H9 (cell line): ENCODE measurements around the gene TRPM4. TPM values are rescaled to one million over a fixed set of nuclear protein-coding genes. Genes with fewer than 3 reads are reported as not detected.
"Not testable (repeated sequence)": the region's sequence is repeated elsewhere in the genome, so short reads cannot be mapped to it uniquely, and the experiment has no call there.

ENCODE experiments used
- DNase-seq: peaks from one replicate; pipeline ENCODE4 v3.0.0-alpha.2; 2017
- H2AFZ ChIP-seq: one replicate; pipeline ENCODE4 v1.6.1; 2013; ENCODE audit warnings: mild to moderate bottlenecking, low read length, control low read depth, moderate library complexity
- H2AK5ac ChIP-seq: 2 replicates; pipeline ENCODE4 v1.6.1; 2013; ENCODE audit warnings: low read length, control low read depth, mixed read lengths; ENCODE audit not compliant: insufficient read length
- H2BK120ac ChIP-seq: one replicate; pipeline ENCODE4 v1.6.1; 2013; ENCODE audit warnings: low read depth, mild to moderate bottlenecking, low read length, control low read depth, inconsistent platforms; ENCODE audit not compliant: poor library complexity, severe bottlenecking
- H2BK12ac ChIP-seq: 2 replicates; pipeline ENCODE4 v1.6.1; 2013; ENCODE audit warnings: low read length, control low read depth, mixed read lengths, low read depth; ENCODE audit not compliant: insufficient read length
- H2BK15ac ChIP-seq: 2 replicates; pipeline ENCODE4 v1.6.1; 2013; ENCODE audit warnings: low read depth, low read length, control low read depth
- H2BK20ac ChIP-seq: one replicate; pipeline ENCODE4 v1.6.1; 2013; ENCODE audit warnings: low read depth, mild to moderate bottlenecking, low read length, control low read depth, inconsistent platforms; ENCODE audit not compliant: poor library complexity, severe bottlenecking
- H2BK5ac ChIP-seq: 2 replicates; pipeline ENCODE4 v1.6.1; 2013; ENCODE audit warnings: low read length, control low read depth, mixed read lengths; ENCODE audit not compliant: insufficient read length
- H3K14ac ChIP-seq: 2 replicates; pipeline ENCODE4 v1.6.1; 2013; ENCODE audit warnings: low read length, control low read depth; ENCODE audit not compliant: insufficient read depth
- H3K18ac ChIP-seq: 2 replicates; pipeline ENCODE4 v1.6.1; 2013; ENCODE audit warnings: low read depth, mild to moderate bottlenecking, mixed read lengths, low read length, control low read depth; ENCODE audit not compliant: insufficient read length
- H3K23ac ChIP-seq: 2 replicates; pipeline ENCODE4 v1.6.1; 2013; ENCODE audit warnings: low read length, control low read depth, mixed read lengths, low read depth; ENCODE audit not compliant: insufficient read length
- H3K23me2 ChIP-seq: 2 replicates; pipeline ENCODE4 v1.6.1; 2013; ENCODE audit warnings: low read depth, mild to moderate bottlenecking, mixed read lengths, low read length, control low read depth; ENCODE audit not compliant: insufficient read length, poor library complexity, severe bottlenecking
- H3K27ac ChIP-seq: 2 replicates; pipeline ENCODE4 v1.5.1; 2013; ENCODE audit warnings: low read length, control low read depth, mixed read lengths, low read depth; ENCODE audit not compliant: insufficient read length
- H3K27me3 ChIP-seq: 2 replicates; pipeline ENCODE4 v1.6.1; 2013; ENCODE audit warnings: low read length, control low read depth, inconsistent platforms; ENCODE audit not compliant: insufficient read depth
- H3K4ac ChIP-seq: 2 replicates; pipeline ENCODE4 v1.6.1; 2013; ENCODE audit warnings: low read depth, mild to moderate bottlenecking, control low read depth, inconsistent platforms, low read length, moderate library complexity
- H3K4me1 ChIP-seq: 2 replicates; pipeline ENCODE4 v1.6.1; 2013; ENCODE audit warnings: low read length, control low read depth, inconsistent platforms; ENCODE audit not compliant: insufficient read depth
- H3K4me2 ChIP-seq: 2 replicates; pipeline ENCODE4 v1.6.1; 2013; ENCODE audit warnings: low read length, control low read depth, mixed read lengths; ENCODE audit not compliant: insufficient read length, insufficient read depth
- H3K56ac ChIP-seq: 2 replicates; pipeline ENCODE4 v1.6.1; 2013; ENCODE audit warnings: low read depth, mild to moderate bottlenecking, mixed read lengths, low read length, control low read depth; ENCODE audit not compliant: insufficient read length
- H3K79me1 ChIP-seq: 2 replicates; pipeline ENCODE4 v1.6.1; 2013; ENCODE audit warnings: low read depth, mild to moderate bottlenecking, moderate library complexity, low read length, control low read depth, inconsistent platforms; ENCODE audit not compliant: insufficient read depth, poor library complexity, severe bottlenecking
- H3K79me2 ChIP-seq: 2 replicates; pipeline ENCODE4 v1.6.1; 2013; ENCODE audit warnings: low read length, control low read depth, inconsistent platforms; ENCODE audit not compliant: insufficient read depth
- H3K9ac ChIP-seq: 2 replicates; pipeline ENCODE4 v1.6.1; 2013; ENCODE audit warnings: low read length, control low read depth, mixed read lengths; ENCODE audit not compliant: insufficient read length; ENCODE audit errors: extremely low read depth
- H3K9me3 ChIP-seq: one replicate; pipeline ENCODE4 v1.6.1; 2013; ENCODE audit warnings: low read depth, low read length, inconsistent platforms; ENCODE audit not compliant: control insufficient read depth
- H3T11ph ChIP-seq: one replicate; pipeline ENCODE4 v1.6.1; 2013; ENCODE audit warnings: mild to moderate bottlenecking, low read length, control low read depth, inconsistent platforms
- H4K20me1 ChIP-seq: one replicate; pipeline ENCODE4 v1.6.1; 2013; ENCODE audit not compliant: control insufficient read depth, insufficient read length, insufficient read depth
- H4K5ac ChIP-seq: 2 replicates; pipeline ENCODE4 v1.6.1; 2013; ENCODE audit warnings: low read depth, mild to moderate bottlenecking, mixed read lengths, low read length, control low read depth; ENCODE audit not compliant: insufficient read length
- H4K8ac ChIP-seq: replicated peaks from 2 replicates; pipeline ENCODE4 v1.6.1; 2013; ENCODE audit warnings: low read length, control low read depth, mixed read lengths, low read depth; ENCODE audit not compliant: insufficient read length
- H4K91ac ChIP-seq: 2 replicates; pipeline ENCODE4 v1.6.1; 2013; ENCODE audit warnings: low read depth, mild to moderate bottlenecking, moderate library complexity, mixed read lengths, low read length, control low read depth; ENCODE audit not compliant: insufficient read length
- H3K27ac Mint-ChIP-seq, 3 experiments: 2 replicates in 2 of 3; 3 replicates in 1 of 3; pipeline ENCODE4 v1.8.0; 2020 to 2021; ENCODE audit warnings: mixed read lengths in 3 of 3, mild to moderate bottlenecking in 1 of 3, moderate library complexity in 1 of 3
- H3K27me3 Mint-ChIP-seq: 2 replicates; pipeline ENCODE4 v1.8.0; 2021; ENCODE audit warnings: low read depth, mild to moderate bottlenecking, moderate library complexity, mixed read lengths
- H3K36me3 Mint-ChIP-seq, 3 experiments: 2 replicates in 2 of 3; 3 replicates in 1 of 3; pipeline ENCODE4 v1.8.0; 2020 to 2021; ENCODE audit warnings: low read depth in 3 of 3, mixed read lengths in 3 of 3; ENCODE audit not compliant: insufficient read depth in 1 of 3
- H3K4me1 Mint-ChIP-seq, 2 experiments: 2 replicates each; pipeline ENCODE4 v1.8.0; 2020; ENCODE audit warnings: mixed read lengths in 2 of 2
- H3K4me3 Mint-ChIP-seq, 2 experiments: 2 replicates in 1 of 2; 3 replicates in 1 of 2; pipeline ENCODE4 v1.8.0; 2020 to 2021; ENCODE audit warnings: mild to moderate bottlenecking in 2 of 2, mixed read lengths in 2 of 2, moderate library complexity in 1 of 2
- H3K9me3 Mint-ChIP-seq, 2 experiments: 2 replicates in 1 of 2; 3 replicates in 1 of 2; pipeline ENCODE4 v1.8.0; 2020; ENCODE audit warnings: mild to moderate bottlenecking in 2 of 2, mixed read lengths in 2 of 2, moderate library complexity in 1 of 2
- WGBS: extraction: QIAGEN DNeasy Blood & Tissue Kit; methylation state at CpG from one replicate; pipeline ENCODE4 v1.1.7; 2013; ENCODE audit warnings: missing lambda C conversion rate, low lambda C conversion rate, mixed read lengths; ENCODE audit not compliant: insufficient read length; ENCODE audit errors: extremely low coverage; 5-methylcytosine and 5-hydroxymethylcytosine counted together
- total RNA-seq: library from RNA; stranded (reverse); gene quantifications from 2 replicates; pipeline ENCODE4 v1.2.1, GENCODE V29; 2021
- TF ChIP-seq, protein P1 (sequence below): fragments of 200-600 bp; sonication (generic); conservative IDR thresholded peaks from 3 replicates; pipeline ENCODE4 v1.8.0; 2021; ENCODE audit warnings: antibody characterized with exemption, mild to moderate bottlenecking

Gene TRPM4
- total RNA-seq, 1 experiment from 2014 or later = 6.9 TPM

DNA sequence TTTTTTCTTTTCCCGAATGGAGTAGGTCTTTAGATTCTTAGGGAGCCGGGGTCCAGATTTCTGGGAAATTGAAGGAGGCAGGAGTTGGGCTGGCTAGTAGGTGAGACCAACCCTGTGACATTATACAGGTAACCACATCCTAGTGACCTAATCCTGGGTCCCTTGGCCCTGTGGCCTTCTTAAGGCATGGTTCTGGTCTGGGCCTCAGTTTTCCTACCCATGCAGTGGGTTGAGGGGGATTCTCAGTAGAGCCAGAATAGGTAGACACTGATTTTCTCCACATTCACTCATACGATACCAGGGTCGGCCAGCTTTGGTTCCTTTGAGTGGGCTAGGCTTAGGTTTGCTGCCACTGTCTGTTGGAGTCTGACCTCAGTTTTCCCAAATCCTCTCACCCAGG, 31.0 kb upstream of the TRPM4 start:
- TF ChIP-seq, protein P1, sequence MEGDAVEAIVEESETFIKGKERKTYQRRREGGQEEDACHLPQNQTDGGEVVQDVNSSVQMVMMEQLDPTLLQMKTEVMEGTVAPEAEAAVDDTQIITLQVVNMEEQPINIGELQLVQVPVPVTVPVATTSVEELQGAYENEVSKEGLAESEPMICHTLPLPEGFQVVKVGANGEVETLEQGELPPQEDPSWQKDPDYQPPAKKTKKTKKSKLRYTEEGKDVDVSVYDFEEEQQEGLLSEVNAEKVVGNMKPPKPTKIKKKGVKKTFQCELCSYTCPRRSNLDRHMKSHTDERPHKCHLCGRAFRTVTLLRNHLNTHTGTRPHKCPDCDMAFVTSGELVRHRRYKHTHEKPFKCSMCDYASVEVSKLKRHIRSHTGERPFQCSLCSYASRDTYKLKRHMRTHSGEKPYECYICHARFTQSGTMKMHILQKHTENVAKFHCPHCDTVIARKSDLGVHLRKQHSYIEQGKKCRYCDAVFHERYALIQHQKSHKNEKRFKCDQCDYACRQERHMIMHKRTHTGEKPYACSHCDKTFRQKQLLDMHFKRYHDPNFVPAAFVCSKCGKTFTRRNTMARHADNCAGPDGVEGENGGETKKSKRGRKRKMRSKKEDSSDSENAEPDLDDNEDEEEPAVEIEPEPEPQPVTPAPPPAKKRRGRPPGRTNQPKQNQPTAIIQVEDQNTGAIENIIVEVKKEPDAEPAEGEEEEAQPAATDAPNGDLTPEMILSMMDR = no peak
- H3T11ph ChIP-seq = no peak overlapping the region

DNA sequence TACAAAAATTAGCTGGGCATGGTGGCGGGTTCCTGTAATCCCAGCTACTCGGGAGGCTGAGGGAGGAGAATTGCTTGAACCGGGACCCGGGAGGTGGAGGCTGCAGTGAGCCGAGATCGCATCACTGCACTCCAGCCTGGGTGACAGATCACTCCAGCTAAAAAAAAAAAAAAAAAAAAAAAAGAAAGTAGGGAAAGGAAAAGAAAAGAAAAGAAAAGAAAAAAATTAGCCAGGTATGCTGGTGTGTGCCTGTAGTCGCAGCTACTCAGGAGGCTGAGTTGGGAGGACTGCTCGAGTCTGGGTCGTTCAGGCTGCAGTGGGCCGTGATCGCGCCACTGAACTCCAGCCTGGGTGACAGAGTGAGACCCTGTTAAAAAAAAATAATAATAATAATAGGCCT, 30.4 kb upstream of the TRPM4 start:
- not testable (repeated sequence) for H3K9me3 Mint-ChIP-seq, H2BK120ac ChIP-seq, H4K5ac ChIP-seq, H2BK20ac ChIP-seq, H3K79me1 ChIP-seq, H3K4ac ChIP-seq, H3K27ac ChIP-seq, H2BK12ac ChIP-seq, H3K23ac ChIP-seq, DNase-seq, H3K27me3 ChIP-seq, H3K79me2 ChIP-seq, H4K20me1 ChIP-seq, H4K8ac ChIP-seq, H3K23me2 ChIP-seq, H3K9me3 ChIP-seq, H2BK5ac ChIP-seq, H3K14ac ChIP-seq, H2AK5ac ChIP-seq, H2BK15ac ChIP-seq, H2AFZ ChIP-seq, H3K56ac ChIP-seq, H3T11ph ChIP-seq, H4K91ac ChIP-seq, H3K27ac Mint-ChIP-seq, H3K18ac ChIP-seq, H3K4me1 ChIP-seq, H3K9ac ChIP-seq
- peaks cover 18 to 29% of the 10 kb centered on the region in 2 experiments for H3K4me1 Mint-ChIP-seq
- peaks cover 6 to 13% (median 7%) of the 10 kb centered on the region in 3 experiments; a peak in 5 of 7 replicates for H3K36me3 Mint-ChIP-seq
- H3K4me3 Mint-ChIP-seq = peak overlapping the region in 1 of 2 experiments; percentile 92; a peak in 2 of 5 replicates
- peaks cover 14% of the 10 kb centered on the region for H3K27me3 Mint-ChIP-seq
- peak overlapping the region; percentile 67 for H3K4me2 ChIP-seq
- no CpG with 5 or more reads among the region's 12 CpGs for WGBS

More for the DNA sequence above, 31.0 kb upstream of the TRPM4 start:
- no peak overlapping the region for H3K14ac ChIP-seq
- H3K23me2 ChIP-seq = peaks cover 8% of the 10 kb centered on the region
- H4K20me1 ChIP-seq = no peaks in the 10 kb centered on the region
- no peak for DNase-seq
- no peak overlapping the region for H3K56ac ChIP-seq
- H3K9me3 ChIP-seq = no peaks in the 10 kb centered on the region
- H3K79me1 ChIP-seq = no peaks in the 10 kb centered on the region
- H2AK5ac ChIP-seq = no peak overlapping the region
- H3K4me3 Mint-ChIP-seq = no peak overlapping the region
- no peak overlapping the region for H3K18ac ChIP-seq
- no peak overlapping the region for H4K5ac ChIP-seq
- no peak overlapping the region for H3K4me2 ChIP-seq
- no CpG with 5 or more reads among the region's 4 CpGs for WGBS
- no peaks in the 10 kb centered on the region for H3K27me3 ChIP-seq
- H2BK20ac ChIP-seq = no peak overlapping the region
- no peak overlapping the region for H2BK120ac ChIP-seq
- peaks cover 18 to 29% of the 10 kb centered on the region in 2 experiments for H3K4me1 Mint-ChIP-seq
- H2AFZ ChIP-seq = no peak overlapping the region
- no peaks in the 10 kb centered on the region for H3K9me3 Mint-ChIP-seq
- H3K9ac ChIP-seq = no peak overlapping the region
- H3K27me3 Mint-ChIP-seq = peaks cover 19% of the 10 kb centered on the region
- H3K27ac Mint-ChIP-seq = no peak overlapping the region
- H3K79me2 ChIP-seq = no peaks in the 10 kb centered on the region
- no peak overlapping the region for H4K8ac ChIP-seq
- H3K4me1 ChIP-seq = peaks cover 4% of the 10 kb centered on the region; the same call in 1 of the 2 replicates
- H3K27ac ChIP-seq = no peak overlapping the region
- no peak overlapping the region for H4K91ac ChIP-seq
- H2BK5ac ChIP-seq = no peak overlapping the region
- no peak overlapping the region for H3K23ac ChIP-seq
- H3K36me3 Mint-ChIP-seq = peaks cover 6 to 13% (median 7%) of the 10 kb centered on the region in 3 experiments; a peak in 5 of 7 replicates
- no peak overlapping the region for H3K4ac ChIP-seq
- no peak overlapping the region for H2BK12ac ChIP-seq
- no peak overlapping the region for H2BK15ac ChIP-seq
